GM19351 (cell line): ENCODE results near the gene UEVLD.

Experiments used
- ATAC-seq: cut with Tn5 transposase; IDR thresholded peaks from one replicate; pipeline ENCODE4 v1.9.1; 2021; ENCODE audit warnings: mild to moderate bottlenecking, moderate library complexity; ENCODE audit not compliant: unreplicated experiment

Gene UEVLD

GRCh38 chr11:18590571-18590970, 2.0 kb upstream of the UEVLD start:
- ATAC-seq = no peak

GRCh38 chr11:18581825-18582224, 6.7 kb downstream of the UEVLD start:
- ATAC-seq = no peak

- no peak for ATAC-seq
Observed at GRCh38 chr11:18580113-18580766, 8.3 kb downstream of the UEVLD start.

GRCh38 chr11:18578975-18579598, 9.4 kb downstream of the UEVLD start:
- peak; percentile 78 for ATAC-seq

GRCh38 chr11:18575361-18575760, 13.2 kb downstream of the UEVLD start:
- ATAC-seq = no peak

- no peak for ATAC-seq
Observed at GRCh38 chr11:18567081-18567480, 21.5 kb downstream of the UEVLD start.

- ATAC-seq = no peak
Observed at GRCh38 chr11:18566406-18566805, 22.1 kb downstream of the UEVLD start.

GRCh38 chr11:18564149-18564548, 24.4 kb downstream of the UEVLD start:
- no peak for ATAC-seq

- ATAC-seq = no peak
Observed at GRCh38 chr11:18563090-18563730, 25.3 kb downstream of the UEVLD start.

- ATAC-seq = no peak
Observed at GRCh38 chr11:18548001-18548400, 40.5 kb downstream of the UEVLD start.

GRCh38 chr11:18540207-18541009, 48.1 kb downstream of the UEVLD start:
- ATAC-seq = no peak

GRCh38 chr11:18536209-18536608, 52.3 kb downstream of the UEVLD start:
- no peak for ATAC-seq

- ATAC-seq = no peak
Observed at GRCh38 chr11:18534245-18534644, 54.3 kb downstream of the UEVLD start.

GRCh38 chr11:18533365-18533764, 55.2 kb downstream of the UEVLD start:
- no peak for ATAC-seq

GRCh38 chr11:18527512-18527911, 61.0 kb downstream of the UEVLD start:
- no peak for ATAC-seq

- peak; percentile 97 for ATAC-seq
Observed at GRCh38 chr11:18526521-18527296, 61.8 kb downstream of the UEVLD start, which contains the start of gene TSG101. Gene TSG101, minus strand, starts transcription at chr11:18526942. Its CDS starts 126 bp downstream, at chr11:18526816.

- ATAC-seq = no peak
Observed at GRCh38 chr11:18526130-18526520, 62.4 kb downstream of the UEVLD start.

- ATAC-seq = no peak
Observed at GRCh38 chr11:18524248-18524647, 64.3 kb downstream of the UEVLD start.

- ATAC-seq = no peak
Observed at GRCh38 chr11:18523084-18523483, 65.5 kb downstream of the UEVLD start.

GRCh38 chr11:18522388-18522787, 66.1 kb downstream of the UEVLD start:
- ATAC-seq = no peak

GRCh38 chr11:18521122-18521521, 67.4 kb downstream of the UEVLD start:
- ATAC-seq = no peak
